ENCODE results near the gene ADAM15. TPM values are rescaled to one million over a fixed set of nuclear protein-coding genes. Genes with fewer than 3 reads are reported as not detected.

Gene ADAM15
- total RNA-seq, 1 donor from 2014 or later = 68.3 TPM

GRCh38 chr1:155053531-155054105 lies 2.5 kb downstream of the ADAM15 start:
- Histone ChIP-seq H3K27ac (ENCODE audit: low read depth, low read length) (no peak overlapping the region), H3K9ac (ENCODE audit: low read length) (no peak overlapping the region)

DNA sequence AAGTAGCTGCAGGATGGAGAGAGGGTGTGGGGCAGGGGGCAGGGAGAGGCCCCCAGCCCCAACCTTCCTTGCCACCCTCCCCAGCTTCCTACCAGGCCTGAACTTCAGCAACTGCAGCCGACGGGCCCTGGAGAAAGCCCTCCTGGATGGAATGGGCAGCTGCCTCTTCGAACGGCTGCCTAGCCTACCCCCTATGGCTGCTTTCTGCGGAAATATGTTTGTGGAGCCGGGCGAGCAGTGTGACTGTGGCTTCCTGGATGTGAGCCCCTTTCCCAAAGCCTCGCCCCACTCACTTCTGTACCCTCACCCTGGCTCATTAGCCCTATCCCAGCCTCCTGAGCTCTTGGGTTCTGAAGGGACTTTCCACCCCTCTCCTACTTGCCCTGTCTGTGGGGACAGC lies 6.0 kb downstream of the ADAM15 start:
- peaks cover 23% of the 10 kb centered on the region for H4K20me1 ChIP-seq (ENCODE audit: insufficient read depth, low read length)
- no peak overlapping the region for H3K27ac ChIP-seq (ENCODE audit: low read depth, low read length)
- no peaks in the 10 kb centered on the region for H3K79me2 ChIP-seq (ENCODE audit: insufficient read depth, low read length)
- Mint-ChIP-seq H3K9me3 (ENCODE audit: unreplicated experiment) (no peaks in the 10 kb centered on the region), H3K4me3 (ENCODE audit: unreplicated experiment) (no peak overlapping the region), H3K27ac (ENCODE audit: unreplicated experiment) (no peak overlapping the region), H3K36me3 (ENCODE audit: low read depth, unreplicated experiment) (peaks cover 13% of the 10 kb centered on the region), H3K27me3 (ENCODE audit: low read depth, unreplicated experiment) (no peaks in the 10 kb centered on the region), H3K4me1 (ENCODE audit: low read depth, unreplicated experiment) (peaks cover 10% of the 10 kb centered on the region)
- peaks cover 12% of the 10 kb centered on the region for H3K4me1 ChIP-seq (ENCODE audit: insufficient read depth, low read length)
- no peak for FAIRE-seq
- DNase-seq (ENCODE audit: low read depth) = no peak
- no peak for TF ChIP-seq EZH2 (IDR thresholded peaks at IDR 0.05; ENCODE audit: insufficient read depth, low read length)
- TF ChIP-seq, protein P1, sequence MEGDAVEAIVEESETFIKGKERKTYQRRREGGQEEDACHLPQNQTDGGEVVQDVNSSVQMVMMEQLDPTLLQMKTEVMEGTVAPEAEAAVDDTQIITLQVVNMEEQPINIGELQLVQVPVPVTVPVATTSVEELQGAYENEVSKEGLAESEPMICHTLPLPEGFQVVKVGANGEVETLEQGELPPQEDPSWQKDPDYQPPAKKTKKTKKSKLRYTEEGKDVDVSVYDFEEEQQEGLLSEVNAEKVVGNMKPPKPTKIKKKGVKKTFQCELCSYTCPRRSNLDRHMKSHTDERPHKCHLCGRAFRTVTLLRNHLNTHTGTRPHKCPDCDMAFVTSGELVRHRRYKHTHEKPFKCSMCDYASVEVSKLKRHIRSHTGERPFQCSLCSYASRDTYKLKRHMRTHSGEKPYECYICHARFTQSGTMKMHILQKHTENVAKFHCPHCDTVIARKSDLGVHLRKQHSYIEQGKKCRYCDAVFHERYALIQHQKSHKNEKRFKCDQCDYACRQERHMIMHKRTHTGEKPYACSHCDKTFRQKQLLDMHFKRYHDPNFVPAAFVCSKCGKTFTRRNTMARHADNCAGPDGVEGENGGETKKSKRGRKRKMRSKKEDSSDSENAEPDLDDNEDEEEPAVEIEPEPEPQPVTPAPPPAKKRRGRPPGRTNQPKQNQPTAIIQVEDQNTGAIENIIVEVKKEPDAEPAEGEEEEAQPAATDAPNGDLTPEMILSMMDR (IDR thresholded peaks at IDR 0.05; ENCODE audit: insufficient read depth, low read depth, low read length) = no peak
- H3K4me2 ChIP-seq (ENCODE audit: low read length) = no peak overlapping the region
- no peaks in the 10 kb centered on the region for H3K9me3 ChIP-seq (ENCODE audit: insufficient read depth, low read depth, low read length)
- H3K4me3 ChIP-seq (ENCODE audit: insufficient read depth, low read depth, low read length) = no peak overlapping the region
- H3K36me3 ChIP-seq (ENCODE audit: insufficient read depth, low read length) = peaks cover 4% of the 10 kb centered on the region
- no peak overlapping the region for H3K9ac ChIP-seq (ENCODE audit: low read length)
- H2AFZ ChIP-seq (ENCODE audit: low read depth, low read length) = no peak overlapping the region
- H3K27me3 ChIP-seq (ENCODE audit: insufficient read depth, low read length) = no peaks in the 10 kb centered on the region

More at GRCh38 chr1:155053531-155054105, 2.5 kb downstream of the ADAM15 start:
- DNase-seq (ENCODE audit: low read depth) (no peak), FAIRE-seq (no peak)
- Histone ChIP-seq H4K20me1 (ENCODE audit: insufficient read depth, low read length) (peaks cover 6% of the 10 kb centered on the region), H3K79me2 (ENCODE audit: insufficient read depth, low read length) (no peaks in the 10 kb centered on the region), H3K4me1 (ENCODE audit: insufficient read depth, low read length) (peaks cover 22% of the 10 kb centered on the region), H3K9me3 (ENCODE audit: insufficient read depth, low read depth, low read length) (no peaks in the 10 kb centered on the region), H3K4me3 (ENCODE audit: insufficient read depth, low read depth, low read length) (no peak overlapping the region), H3K27me3 (ENCODE audit: insufficient read depth, low read length) (no peaks in the 10 kb centered on the region), H2AFZ (ENCODE audit: low read depth, low read length) (no peak overlapping the region), H3K36me3 (ENCODE audit: insufficient read depth, low read length) (peaks cover 4% of the 10 kb centered on the region), H3K4me2 (ENCODE audit: low read length) (no peak overlapping the region)
- H3K4me3 Mint-ChIP-seq (ENCODE audit: unreplicated experiment) = no peak overlapping the region
- H3K9me3 Mint-ChIP-seq (ENCODE audit: unreplicated experiment) = no peaks in the 10 kb centered on the region
- H3K27me3 Mint-ChIP-seq (ENCODE audit: low read depth, unreplicated experiment) = no peaks in the 10 kb centered on the region
- TF ChIP-seq, protein P1 (IDR thresholded peaks at IDR 0.05; ENCODE audit: insufficient read depth, low read depth, low read length) = no peak
- no peak for TF ChIP-seq EZH2 (IDR thresholded peaks at IDR 0.05; ENCODE audit: insufficient read depth, low read length)
- H3K4me1 Mint-ChIP-seq (ENCODE audit: low read depth, unreplicated experiment) = peaks cover 20% of the 10 kb centered on the region
- peaks cover 11% of the 10 kb centered on the region for H3K36me3 Mint-ChIP-seq (ENCODE audit: low read depth, unreplicated experiment)
- H3K27ac Mint-ChIP-seq (ENCODE audit: unreplicated experiment) = no peak overlapping the region

DNA sequence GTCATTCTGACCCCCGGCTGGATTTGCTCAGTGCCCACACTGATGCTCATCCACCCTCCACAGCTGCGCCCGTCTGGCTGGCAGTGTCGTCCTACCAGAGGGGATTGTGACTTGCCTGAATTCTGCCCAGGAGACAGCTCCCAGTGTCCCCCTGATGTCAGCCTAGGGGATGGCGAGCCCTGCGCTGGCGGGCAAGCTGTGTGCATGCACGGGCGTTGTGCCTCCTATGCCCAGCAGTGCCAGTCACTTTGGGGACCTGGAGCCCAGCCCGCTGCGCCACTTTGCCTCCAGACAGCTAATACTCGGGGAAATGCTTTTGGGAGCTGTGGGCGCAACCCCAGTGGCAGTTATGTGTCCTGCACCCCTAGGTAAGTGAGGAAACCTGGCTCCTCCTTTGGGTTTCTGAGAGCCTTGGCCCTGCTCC lies 6.7 kb downstream of the ADAM15 start:
- Mint-ChIP-seq H3K27me3 (ENCODE audit: low read depth, unreplicated experiment) (no peaks in the 10 kb centered on the region), H3K27ac (ENCODE audit: unreplicated experiment) (no peak overlapping the region), H3K9me3 (ENCODE audit: unreplicated experiment) (no peaks in the 10 kb centered on the region), H3K36me3 (ENCODE audit: low read depth, unreplicated experiment) (peaks cover 13% of the 10 kb centered on the region), H3K4me1 (ENCODE audit: low read depth, unreplicated experiment) (peaks cover 9% of the 10 kb centered on the region), H3K4me3 (ENCODE audit: unreplicated experiment) (no peak overlapping the region)
- no peak for TF ChIP-seq EZH2 (IDR thresholded peaks at IDR 0.05; ENCODE audit: insufficient read depth, low read length)
- TF ChIP-seq, protein P1 (IDR thresholded peaks at IDR 0.05; ENCODE audit: insufficient read depth, low read depth, low read length) = peak; percentile 14
- FAIRE-seq (no peak), DNase-seq (ENCODE audit: low read depth) (no peak)
- Histone ChIP-seq H3K36me3 (ENCODE audit: insufficient read depth, low read length) (peaks cover 4% of the 10 kb centered on the region), H3K4me3 (ENCODE audit: insufficient read depth, low read depth, low read length) (no peak overlapping the region), H3K27ac (ENCODE audit: low read depth, low read length) (no peak overlapping the region), H3K27me3 (ENCODE audit: insufficient read depth, low read length) (no peaks in the 10 kb centered on the region), H3K4me2 (ENCODE audit: low read length) (no peak overlapping the region), H4K20me1 (ENCODE audit: insufficient read depth, low read length) (peaks cover 26% of the 10 kb centered on the region), H3K9ac (ENCODE audit: low read length) (no peak overlapping the region), H3K9me3 (ENCODE audit: insufficient read depth, low read depth, low read length) (no peaks in the 10 kb centered on the region), H3K4me1 (ENCODE audit: insufficient read depth, low read length) (peaks cover 6% of the 10 kb centered on the region), H2AFZ (ENCODE audit: low read depth, low read length) (no peak overlapping the region), H3K79me2 (ENCODE audit: insufficient read depth, low read length) (no peaks in the 10 kb centered on the region)

All from astrocyte (in vitro differentiated cells and primary cell).